K562 (cell line): ENCODE measurements around the gene CAMK2G.

Source experiments
- FOXK1 ChIP-seq: sonication (generic); formaldehyde crosslinking; IDR thresholded peaks from 2 replicates; pipeline ENCODE4 v1.8.0; 2022; ENCODE audit warnings: missing genetic modification reagents, mild to moderate bottlenecking, borderline replicate concordance
- POLR2A ChIP-seq: fragments of 450-650 bp; conservative IDR thresholded peaks from 2 replicates; pipeline ENCODE4 v1.6.1; 2016
- ZNF644 ChIP-seq: fragments of 200-800 bp; sonication (Bioruptor generic); IDR thresholded peaks from 2 replicates; pipeline ENCODE4 v1.6.1; 2016; ENCODE audit warnings: low read depth, missing genetic modification characterization, missing compliant biosample characterization
- TF ChIP-seq, protein P1 (sequence below), 3 experiments: IDR thresholded peaks in 2 of 3; conservative IDR thresholded peaks in 1 of 3; 2 replicates each; pipeline ENCODE4 v1.5.1; 2011 to 2012; ENCODE audit warnings: low read length in 3 of 3, mild to moderate bottlenecking in 3 of 3, control low read depth in 2 of 3, improper control_type of control experiment in 1 of 3, inconsistent platforms in 1 of 3, low read depth in 1 of 3, mixed read lengths in 1 of 3, moderate library complexity in 1 of 3; ENCODE audit not compliant: insufficient read depth in 2 of 3
- TF ChIP-seq, protein P2 (sequence below), 2 experiments: fragments of 450-650 bp in 1 of 2; sonication (generic) in 1 of 2; formaldehyde crosslinking; conservative IDR thresholded peaks; 2 replicates each; pipeline versions ENCODE4 v1.4.0 to v1.8.1; 2020 to 2022; ENCODE audit warnings: mild to moderate bottlenecking in 1 of 2, missing genetic modification reagents in 1 of 2

DNA sequence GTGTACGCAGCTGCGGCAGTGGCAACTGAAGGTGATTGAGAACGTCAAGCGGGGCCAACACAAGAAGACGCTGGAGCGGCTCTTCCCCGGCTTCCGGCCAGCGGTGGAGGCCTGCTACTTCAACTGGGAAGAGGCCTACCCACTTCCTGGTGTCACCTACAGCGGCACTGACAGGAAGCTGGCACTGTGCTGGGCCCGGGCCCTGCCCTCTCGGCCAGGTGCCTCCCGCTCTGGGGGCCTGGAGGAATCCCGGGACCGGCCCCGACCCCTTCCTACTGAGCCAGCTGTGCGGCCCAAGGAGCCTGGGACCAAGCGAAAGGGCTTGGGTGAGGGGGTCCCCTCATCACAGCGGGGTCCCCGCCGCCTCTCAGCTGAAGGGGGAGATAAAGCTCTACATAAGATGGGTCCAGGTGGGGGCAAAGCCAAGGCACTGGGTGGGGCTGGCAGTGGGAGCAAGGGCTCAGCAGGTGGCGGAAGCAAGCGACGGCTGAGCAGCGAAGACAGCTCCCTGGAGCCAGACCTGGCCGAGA lies 82.4 kb downstream of the CAMK2G start:
- TF ChIP-seq FOXK1 (CRISPR knock-in tag) (no peak), ZNF644 (tag) (no peak), POLR2A (no peak)
- TF ChIP-seq, protein P1, sequence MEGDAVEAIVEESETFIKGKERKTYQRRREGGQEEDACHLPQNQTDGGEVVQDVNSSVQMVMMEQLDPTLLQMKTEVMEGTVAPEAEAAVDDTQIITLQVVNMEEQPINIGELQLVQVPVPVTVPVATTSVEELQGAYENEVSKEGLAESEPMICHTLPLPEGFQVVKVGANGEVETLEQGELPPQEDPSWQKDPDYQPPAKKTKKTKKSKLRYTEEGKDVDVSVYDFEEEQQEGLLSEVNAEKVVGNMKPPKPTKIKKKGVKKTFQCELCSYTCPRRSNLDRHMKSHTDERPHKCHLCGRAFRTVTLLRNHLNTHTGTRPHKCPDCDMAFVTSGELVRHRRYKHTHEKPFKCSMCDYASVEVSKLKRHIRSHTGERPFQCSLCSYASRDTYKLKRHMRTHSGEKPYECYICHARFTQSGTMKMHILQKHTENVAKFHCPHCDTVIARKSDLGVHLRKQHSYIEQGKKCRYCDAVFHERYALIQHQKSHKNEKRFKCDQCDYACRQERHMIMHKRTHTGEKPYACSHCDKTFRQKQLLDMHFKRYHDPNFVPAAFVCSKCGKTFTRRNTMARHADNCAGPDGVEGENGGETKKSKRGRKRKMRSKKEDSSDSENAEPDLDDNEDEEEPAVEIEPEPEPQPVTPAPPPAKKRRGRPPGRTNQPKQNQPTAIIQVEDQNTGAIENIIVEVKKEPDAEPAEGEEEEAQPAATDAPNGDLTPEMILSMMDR (IDR thresholded peaks at IDR 0.05 in 2 of 3, conservative IDR thresholded peaks at IDR 0.05 in 1 of 3; ENCODE audit: insufficient read depth in 2 of 3, low read depth in 1 of 3, low read length in 3 of 3): no peak
- TF ChIP-seq, protein P2, sequence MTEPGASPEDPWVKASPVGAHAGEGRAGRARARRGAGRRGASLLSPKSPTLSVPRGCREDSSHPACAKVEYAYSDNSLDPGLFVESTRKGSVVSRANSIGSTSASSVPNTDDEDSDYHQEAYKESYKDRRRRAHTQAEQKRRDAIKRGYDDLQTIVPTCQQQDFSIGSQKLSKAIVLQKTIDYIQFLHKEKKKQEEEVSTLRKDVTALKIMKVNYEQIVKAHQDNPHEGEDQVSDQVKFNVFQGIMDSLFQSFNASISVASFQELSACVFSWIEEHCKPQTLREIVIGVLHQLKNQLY (CRISPR knock-in tag; conservative IDR thresholded peaks at IDR 0.05): no peak
